HL-60 (cell line): ENCODE data around the gene TEX38.
"Not testable (repeated sequence)": the region's sequence is repeated elsewhere in the genome, so short reads cannot be mapped to it uniquely, and the experiment has no call there.

Experiments
- DNase-seq, 2 experiments: peaks; one replicate each; pipeline ENCODE4 v3.0.0-alpha.2; 2010 to 2020; ENCODE audit warnings: low read depth in 1 of 2, low spot score in 1 of 2
- H3K27ac ChIP-seq: fragments of 250-450 bp; sonication (Bioruptor Pico); replicated peaks from 2 replicates; pipeline ENCODE4 v1.5.1; 2020; ENCODE audit warnings: mild to moderate bottlenecking, moderate library complexity
- H3K27me3 ChIP-seq: fragments of 250-450 bp; sonication (Bioruptor Pico); 2 replicates; pipeline ENCODE4 v1.5.1; 2021; ENCODE audit warnings: mild to moderate bottlenecking, moderate library complexity; ENCODE audit not compliant: insufficient read depth, poor library complexity, severe bottlenecking
- H3K4me3 ChIP-seq: replicated peaks from 2 replicates; pipeline ENCODE4 v1.5.1; 2011; ENCODE audit warnings: mild to moderate bottlenecking, control low read depth, low read length; ENCODE audit not compliant: insufficient read depth
- CTCF ChIP-seq: IDR thresholded peaks from one replicate; pipeline ENCODE4 v1.5.1; 2011; ENCODE audit warnings: low read length, control low read depth, inconsistent platforms; ENCODE audit not compliant: insufficient read depth
- GABPA ChIP-seq: IDR thresholded peaks from 2 replicates; pipeline ENCODE4 v1.6.1; 2012; ENCODE audit warnings: low read depth
- POLR2AphosphoS5 ChIP-seq: IDR thresholded peaks from 2 replicates; pipeline ENCODE4 v1.6.1; 2012; ENCODE audit warnings: low read depth
- REST ChIP-seq: IDR thresholded peaks from 2 replicates; pipeline ENCODE4 v1.6.1; 2012; ENCODE audit warnings: low read depth; ENCODE audit not compliant: insufficient replicate concordance
- SPI1 ChIP-seq: IDR thresholded peaks from 2 replicates; pipeline ENCODE4 v1.6.1; 2012; ENCODE audit warnings: low read depth, mild to moderate bottlenecking, borderline replicate concordance

TEX38 gene

GRCh38 chr1:46690931-46691421 is 19.3 kb downstream of the TEX38 start:
- DNase-seq, result no peak
- Histone ChIP-seq H3K27ac (no peak overlapping the region), H3K4me3 (no peak overlapping the region), H3K27me3 (no peaks in the 10 kb centered on the region)
- TF ChIP-seq GABPA, result no peak
- no peak for TF ChIP-seq REST
- TF ChIP-seq SPI1, result no peak
- no peak for TF ChIP-seq POLR2AphosphoS5
- no peak for TF ChIP-seq CTCF

GRCh38 chr1:46691997-46692790 is 20.5 kb downstream of the TEX38 start:
- DNase-seq, result no peak
- H3K27me3 ChIP-seq, result no peaks in the 10 kb centered on the region
- no peak for TF ChIP-seq POLR2AphosphoS5
- TF ChIP-seq SPI1, result no peak
- TF ChIP-seq REST, result no peak
- TF ChIP-seq CTCF, result no peak
- TF ChIP-seq GABPA, result no peak
- no peak overlapping the region for H3K4me3 ChIP-seq
- no peak overlapping the region for H3K27ac ChIP-seq

GRCh38 chr1:46692811-46693770 is 21.4 kb downstream of the TEX38 start:
- DNase-seq, result no peak
- H3K27ac ChIP-seq, result no peak overlapping the region
- TF ChIP-seq SPI1 (no peak), GABPA (no peak), POLR2AphosphoS5 (no peak), CTCF (no peak), REST (no peak)
- no peaks in the 10 kb centered on the region for H3K27me3 ChIP-seq
- H3K4me3 ChIP-seq, result no peak overlapping the region

- H3K27ac ChIP-seq, DNase-seq, H3K4me3 ChIP-seq, H3K27me3 ChIP-seq: not testable (repeated sequence)
Measured at GRCh38 chr1:46694676-46695075, 23.0 kb downstream of the TEX38 start.
